ENCODE data around the gene MRPL43.
A peak's percentile ranks its signal among the peaks of the same experiment; 100 is the strongest.
"Not testable (repeated sequence)": the region's sequence is repeated elsewhere in the genome, so short reads cannot be mapped to it uniquely, and the experiment has no call there.

Gene MRPL43

GRCh38 chr10:100986952-100987684 is at the start of gene MRPL43, which contains the start of gene TWNK:
TSS of gene MRPL43 (minus strand) at chr10:100987497. CDS start at chr10:100987443, 54 bp downstream.
TSS of gene TWNK (plus strand) at chr10:100987543. CDS start at chr10:100988211, 668 bp downstream.
- no peak for TF ChIP-seq CTCF (IDR thresholded peaks at IDR 0.05; ENCODE audit: low read depth, low read length, missing control alignments)
- DNase-seq (ENCODE audit: low read depth) = no peak
- peak within 1 kb of the TSS; percentile 81 for H3K4me3 ChIP-seq (ENCODE audit: low read depth, low read length)

GRCh38 chr10:101036726-101037125 is 49.4 kb upstream of the MRPL43 start:
- no peak for DNase-seq (ENCODE audit: low read depth)
- no peak overlapping the region for H3K4me3 ChIP-seq (ENCODE audit: low read depth, low read length)
- no peak for TF ChIP-seq CTCF (IDR thresholded peaks at IDR 0.05; ENCODE audit: low read depth, low read length, missing control alignments)

GRCh38 chr10:101035916-101036702 is 48.8 kb upstream of the MRPL43 start:
- H3K4me3 ChIP-seq (ENCODE audit: low read depth, low read length) = no peak overlapping the region
- DNase-seq (ENCODE audit: low read depth) = no peak
- no peak for TF ChIP-seq CTCF (IDR thresholded peaks at IDR 0.05; ENCODE audit: low read depth, low read length, missing control alignments)

- no peak for TF ChIP-seq CTCF (IDR thresholded peaks at IDR 0.05; ENCODE audit: low read depth, low read length, missing control alignments)
- no peak overlapping the region for H3K4me3 ChIP-seq (ENCODE audit: low read depth, low read length)
- no peak for DNase-seq (ENCODE audit: low read depth)
These were observed 48.0 kb upstream of the MRPL43 start for GRCh38 chr10:101035314-101035713.

GRCh38 chr10:101034404-101034803 is 47.1 kb upstream of the MRPL43 start:
- not testable (repeated sequence) for H3K4me3 ChIP-seq (ENCODE audit: low read depth, low read length); DNase-seq (ENCODE audit: low read depth)

- no peak for TF ChIP-seq CTCF (IDR thresholded peaks at IDR 0.05; ENCODE audit: low read depth, low read length, missing control alignments)
- DNase-seq (ENCODE audit: low read depth) = no peak
- no peak overlapping the region for H3K4me3 ChIP-seq (ENCODE audit: low read depth, low read length)
These were observed 46.0 kb upstream of the MRPL43 start for GRCh38 chr10:101033276-101033675.

GRCh38 chr10:101032637-101033224 is 45.4 kb upstream of the MRPL43 start:
- no peak for DNase-seq (ENCODE audit: low read depth)
- peak overlapping the region; percentile 44 for H3K4me3 ChIP-seq (ENCODE audit: low read depth, low read length)
- TF ChIP-seq CTCF (IDR thresholded peaks at IDR 0.05; ENCODE audit: low read depth, low read length, missing control alignments) = no peak
